NCI-H510A (cell line): ENCODE results near the gene TRIM9.
"Not testable (repeated sequence)": the region's sequence is repeated elsewhere in the genome, so short reads cannot be mapped to it uniquely, and the experiment has no call there.

Experiments
- DNase-seq: peaks from one replicate; lab custom pipeline; 2025; lab: John Stamatoyannopoulos, UW

Gene TRIM9

GRCh38 chr14:51004352-51004800 is 90.5 kb downstream of the TRIM9 start:
- DNase-seq: no peak

DNA sequence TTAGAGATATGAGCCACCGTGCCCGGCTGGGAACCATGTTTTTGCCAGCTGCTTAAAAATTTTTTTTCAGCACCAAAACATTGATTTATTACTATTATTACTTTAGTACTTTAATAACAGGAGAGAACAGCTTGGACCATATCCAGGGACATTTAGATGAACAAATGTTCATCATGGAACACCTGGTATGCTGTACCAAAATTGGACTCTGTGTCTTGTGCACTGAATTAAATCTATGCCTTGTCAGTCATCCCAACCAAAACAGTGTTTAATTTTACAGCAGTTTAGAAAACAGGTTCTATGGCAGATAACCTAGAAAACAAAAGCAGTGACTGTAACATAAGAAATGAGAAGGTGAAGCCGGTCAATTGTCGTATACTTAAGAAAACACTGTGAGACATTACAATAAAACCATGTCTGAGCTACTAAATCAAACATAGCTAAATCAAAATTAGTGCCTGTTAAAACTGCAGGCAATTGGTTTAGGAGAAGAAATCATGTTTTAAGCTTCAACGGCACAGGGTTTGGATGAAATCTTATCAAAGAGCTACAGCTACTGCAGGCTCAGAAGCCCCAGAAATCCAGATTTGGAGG is 92.4 kb downstream of the TRIM9 start:
- no peak for DNase-seq

DNA sequence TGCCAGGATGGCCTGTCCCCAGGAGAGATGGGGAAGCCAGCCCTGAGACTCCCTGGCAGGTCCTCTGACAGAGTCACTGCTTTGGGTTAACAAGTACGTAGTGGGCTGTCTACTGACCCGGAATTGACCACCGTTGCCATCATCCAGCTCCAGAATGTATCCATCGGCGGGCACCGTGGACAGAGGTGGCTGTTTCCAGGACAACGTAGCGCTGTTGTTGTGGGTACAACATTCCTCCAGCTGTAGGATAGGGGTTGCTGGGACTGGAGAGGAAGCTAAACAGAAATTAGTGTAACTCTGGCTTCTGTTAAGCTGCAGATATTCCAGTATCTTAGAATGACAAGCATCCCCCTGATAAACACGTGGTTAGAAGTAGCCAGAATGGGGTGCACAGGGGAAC is 94.3 kb downstream of the TRIM9 start:
- no peak for DNase-seq

GRCh38 chr14:50999726-51000125 is 95.2 kb downstream of the TRIM9 start:
- DNase-seq: no peak

DNA sequence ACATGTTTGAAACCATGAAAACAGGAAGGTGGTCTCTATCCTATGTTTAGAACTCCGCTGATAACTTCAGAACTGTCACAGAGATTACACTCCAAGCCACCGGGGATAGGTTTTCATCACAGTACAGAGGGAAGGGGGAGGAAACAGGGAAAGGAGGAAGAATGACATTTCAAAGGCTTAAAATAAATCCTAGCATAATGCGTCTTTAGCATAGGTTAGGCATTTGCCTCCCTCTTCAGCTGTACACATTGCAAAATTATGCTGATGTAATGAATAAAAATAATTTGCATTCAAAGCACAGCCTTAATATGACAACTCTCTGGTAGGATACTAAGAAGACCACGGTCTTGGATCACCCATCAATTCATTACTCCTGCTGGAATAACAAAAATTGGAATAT is 96.3 kb downstream of the TRIM9 start:
- DNase-seq: no peak

DNA sequence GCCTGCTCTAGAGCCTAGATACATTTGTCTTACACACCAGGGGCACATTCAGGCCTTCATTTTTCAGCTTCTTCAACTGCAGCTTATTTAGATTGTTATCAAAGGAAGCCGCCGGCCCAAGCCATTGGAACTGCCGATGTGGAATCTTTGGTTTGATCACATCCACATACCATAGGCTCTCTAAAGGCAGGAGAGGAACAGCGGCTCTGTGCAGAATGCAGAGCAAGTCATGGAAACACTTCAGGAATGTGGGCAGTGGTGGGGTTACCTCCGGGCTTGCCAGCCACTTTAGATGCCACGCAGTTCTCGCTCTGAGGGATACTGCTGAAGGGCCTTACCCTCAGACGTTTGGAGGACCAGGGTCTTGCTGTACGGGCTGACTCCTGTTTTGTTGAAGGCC is 97.2 kb downstream of the TRIM9 start:
- no peak for DNase-seq

DNA sequence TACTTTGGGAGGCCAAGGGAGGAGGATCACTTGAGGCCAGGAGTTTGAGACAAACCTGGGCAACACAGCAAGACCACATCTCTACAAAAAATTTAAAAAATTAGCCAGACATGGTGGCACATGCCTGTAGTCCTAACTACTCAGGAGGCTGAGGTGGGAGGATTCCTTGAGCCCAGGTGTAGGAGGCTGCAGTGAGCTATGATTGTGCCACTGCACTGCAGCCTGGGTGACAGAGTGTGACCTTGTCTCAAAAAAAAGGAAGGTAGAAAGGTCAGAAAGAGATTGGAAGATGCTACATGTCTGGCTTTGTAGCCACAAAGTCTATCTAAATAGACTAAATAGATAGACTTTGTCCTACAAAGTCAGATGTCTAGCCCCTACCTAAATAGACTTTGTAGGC is 100.7 kb downstream of the TRIM9 start:
- DNase-seq: not testable (repeated sequence)

GRCh38 chr14:50985859-50986331 is 109.0 kb downstream of the TRIM9 start:
- DNase-seq: no peak

GRCh38 chr14:50985124-50985858 is 109.6 kb downstream of the TRIM9 start:
- DNase-seq: no peak

DNA sequence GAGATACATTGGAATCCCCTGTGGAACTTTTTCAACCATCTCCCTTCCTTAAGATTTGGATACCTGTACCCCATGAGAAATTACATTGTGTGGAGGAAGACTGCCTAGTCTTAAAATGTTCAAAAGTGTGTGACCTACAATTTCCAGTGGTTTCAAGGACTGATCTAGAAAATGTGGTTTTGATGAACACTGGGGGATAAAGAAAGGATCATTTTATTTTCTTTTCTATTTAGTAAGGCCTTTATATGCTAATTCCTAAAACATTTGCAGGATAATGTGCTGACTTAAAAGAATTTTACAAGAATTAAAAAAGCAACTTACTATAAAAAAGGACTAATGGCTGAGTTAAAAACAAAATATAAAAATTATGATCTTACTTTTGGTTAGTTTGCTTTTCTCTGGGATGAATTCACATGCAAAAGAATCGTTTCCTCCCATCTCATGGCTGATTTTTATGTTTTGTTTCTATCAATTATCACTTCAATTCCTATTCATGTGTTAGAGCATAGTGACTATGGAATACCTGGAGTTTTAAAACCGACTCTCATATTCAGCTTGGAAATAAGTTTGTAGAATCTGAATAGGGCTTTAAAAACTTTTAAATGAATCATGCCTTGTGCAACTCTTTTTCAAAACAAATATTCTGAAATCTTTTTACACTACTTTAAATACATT is 110.7 kb downstream of the TRIM9 start:
- no peak for DNase-seq

- DNase-seq: no peak
Measured at GRCh38 chr14:50979941-50980850, 114.7 kb downstream of the TRIM9 start.

- no peak for DNase-seq
Measured at GRCh38 chr14:50978888-50979287, 116.0 kb downstream of the TRIM9 start.

DNA sequence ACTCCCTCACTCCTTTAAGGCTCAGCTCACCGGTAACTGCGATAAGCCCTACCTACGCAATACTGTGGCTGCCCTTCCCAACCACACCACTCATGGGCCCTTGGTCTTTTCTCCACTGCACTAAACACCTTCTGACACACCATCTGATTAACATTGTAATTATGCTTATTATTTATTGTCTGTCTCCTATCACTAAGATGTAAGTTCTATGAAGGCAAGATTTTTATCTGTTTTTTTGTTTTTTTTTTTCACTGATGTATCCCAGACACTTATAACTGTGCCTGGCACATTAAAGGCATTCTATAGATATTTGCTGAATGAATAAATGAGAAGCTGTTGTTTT is 116.4 kb downstream of the TRIM9 start:
- DNase-seq: no peak

GRCh38 chr14:50977863-50978528 is 116.9 kb downstream of the TRIM9 start:
- DNase-seq: no peak

DNA sequence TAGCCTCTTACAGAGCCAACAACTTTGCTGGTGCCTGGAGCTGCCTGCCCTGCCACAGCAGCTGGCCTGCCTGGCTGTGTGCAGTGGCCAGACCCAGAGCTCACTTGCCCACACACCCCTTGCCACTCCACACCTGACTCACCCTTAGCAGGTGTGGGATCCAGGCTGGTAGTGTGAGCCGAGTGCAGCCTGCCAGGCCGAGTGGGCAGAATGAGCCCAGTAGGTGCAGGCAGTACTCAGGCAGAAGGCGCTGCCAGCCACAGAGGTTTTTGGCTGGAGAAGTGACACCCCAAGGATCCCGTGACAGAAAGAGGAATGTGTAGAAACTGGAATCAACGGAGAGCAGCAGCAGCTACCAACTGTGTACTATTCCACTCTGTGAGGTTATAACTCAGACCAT is 120.8 kb downstream of the TRIM9 start:
- no peak for DNase-seq

DNA sequence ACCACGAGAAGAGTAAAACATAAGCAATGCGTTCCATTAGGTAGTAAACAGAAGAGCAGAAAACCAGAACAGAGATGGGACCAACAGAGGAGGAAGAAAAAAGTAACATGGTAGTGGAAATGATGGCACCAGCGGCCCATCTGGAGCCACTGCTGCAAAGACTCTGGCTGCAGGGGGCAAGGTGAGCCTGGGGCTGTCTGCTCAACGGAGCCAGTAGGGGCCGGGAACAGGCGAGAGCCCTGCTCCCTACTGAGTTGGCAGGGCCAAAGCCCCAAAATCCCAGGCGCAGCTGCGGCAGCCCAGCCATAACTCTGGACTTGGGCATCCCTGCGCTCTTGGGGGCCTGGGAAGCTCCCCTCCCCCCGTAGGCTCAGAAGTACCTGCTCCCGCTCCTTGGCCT is 122.2 kb downstream of the TRIM9 start:
- DNase-seq: no peak

GRCh38 chr14:50970886-50971781 is 123.8 kb downstream of the TRIM9 start:
- DNase-seq: no peak

DNA sequence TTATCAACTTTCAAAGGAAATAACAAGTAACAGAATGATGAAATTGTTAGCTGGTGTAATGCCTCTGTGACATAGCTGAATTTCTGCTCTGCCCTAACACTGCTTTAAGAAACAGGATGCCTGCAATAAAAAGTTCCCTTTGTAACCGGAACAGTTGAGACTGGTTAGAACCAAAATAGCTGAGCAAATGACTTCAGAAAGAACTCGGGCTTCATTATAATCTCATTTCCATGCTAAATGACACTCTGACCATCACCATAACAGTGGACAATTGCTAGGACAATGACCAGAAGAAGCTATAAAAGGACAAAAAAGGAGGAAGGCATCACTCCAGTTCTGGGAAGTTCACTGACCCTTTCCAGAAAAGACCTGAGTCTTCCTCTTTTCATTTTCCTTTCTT is 127.1 kb downstream of the TRIM9 start:
- DNase-seq: no peak

GRCh38 chr14:50967103-50967502 is 127.8 kb downstream of the TRIM9 start:
- no peak for DNase-seq

- DNase-seq: no peak
Measured at GRCh38 chr14:50964683-50965390, 130.1 kb downstream of the TRIM9 start.
